DMS153 treated with DMSO at 0.1 percent for 48 hours (cell line): ENCODE measurements around the gene ZSWIM5.
"Not testable (repeated sequence)": the region's sequence is repeated elsewhere in the genome, so short reads cannot be mapped to it uniquely, and the experiment has no call there.

ENCODE experiments used
- DNase-seq: peaks from one replicate; lab custom pipeline; 2025; ENCODE audit not compliant: unreplicated experiment; lab: John Stamatoyannopoulos, UW

ZSWIM5 gene

DNA sequence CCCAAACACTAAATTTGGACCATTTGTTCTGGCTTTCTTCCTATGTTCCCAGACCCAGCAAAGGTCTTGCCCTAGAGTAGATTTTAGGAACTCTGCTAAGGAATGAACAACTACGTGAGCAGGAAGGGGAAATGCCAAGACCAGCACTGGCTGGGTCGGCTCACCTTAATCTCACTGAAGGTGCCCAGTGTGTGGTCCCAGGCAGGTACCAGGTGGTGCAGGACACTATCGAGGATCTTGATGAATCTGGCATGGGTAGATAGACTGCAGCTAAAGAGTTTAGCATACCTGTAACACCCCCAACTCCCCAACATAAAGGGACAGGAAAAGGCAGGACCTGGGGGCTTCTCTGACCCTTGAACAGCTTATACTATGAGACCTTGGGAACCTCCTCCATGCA lies 198.3 kb downstream of the ZSWIM5 start:
- DNase-seq = no peak

DNA sequence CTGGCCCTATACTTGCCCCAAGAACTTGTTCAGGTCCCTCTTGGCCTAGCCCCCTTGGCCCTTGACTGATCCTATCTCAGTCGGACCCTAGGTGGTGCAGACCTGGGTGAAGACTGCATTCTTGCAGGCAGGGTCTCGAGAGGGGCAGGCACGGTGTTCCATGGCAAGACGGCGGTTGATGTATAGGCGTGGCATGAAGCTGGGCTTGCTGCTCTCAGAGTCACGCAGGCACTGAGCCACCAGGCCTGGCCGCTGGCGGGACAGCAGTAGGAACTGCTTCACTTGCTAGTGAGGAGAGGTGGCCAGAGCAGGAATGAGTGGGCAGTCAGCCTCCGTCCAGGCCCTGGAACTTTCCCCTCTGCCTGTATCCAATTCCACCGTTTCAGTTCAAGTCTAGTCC lies 199.1 kb downstream of the ZSWIM5 start:
- no peak for DNase-seq

DNA sequence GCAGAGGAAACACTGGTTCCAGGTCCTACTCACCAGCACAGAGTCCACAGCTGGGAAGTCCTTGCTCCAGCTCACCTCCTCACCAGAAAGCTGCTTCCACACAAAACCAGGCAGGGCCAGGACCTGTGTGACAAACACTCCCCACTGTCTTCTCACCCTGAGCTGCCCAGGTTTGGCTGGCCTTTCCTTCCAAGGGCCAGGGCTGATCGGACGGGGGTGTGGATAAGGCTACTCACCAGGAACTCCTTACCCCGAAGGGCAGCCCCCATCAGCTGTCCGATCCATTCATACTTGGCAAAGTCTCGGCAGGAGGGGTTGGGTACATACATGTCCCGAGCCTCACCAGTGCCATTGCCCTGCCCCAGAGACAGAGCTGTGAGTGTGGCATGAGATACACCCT lies 200.6 kb downstream of the ZSWIM5 start:
- DNase-seq = no peak

DNA sequence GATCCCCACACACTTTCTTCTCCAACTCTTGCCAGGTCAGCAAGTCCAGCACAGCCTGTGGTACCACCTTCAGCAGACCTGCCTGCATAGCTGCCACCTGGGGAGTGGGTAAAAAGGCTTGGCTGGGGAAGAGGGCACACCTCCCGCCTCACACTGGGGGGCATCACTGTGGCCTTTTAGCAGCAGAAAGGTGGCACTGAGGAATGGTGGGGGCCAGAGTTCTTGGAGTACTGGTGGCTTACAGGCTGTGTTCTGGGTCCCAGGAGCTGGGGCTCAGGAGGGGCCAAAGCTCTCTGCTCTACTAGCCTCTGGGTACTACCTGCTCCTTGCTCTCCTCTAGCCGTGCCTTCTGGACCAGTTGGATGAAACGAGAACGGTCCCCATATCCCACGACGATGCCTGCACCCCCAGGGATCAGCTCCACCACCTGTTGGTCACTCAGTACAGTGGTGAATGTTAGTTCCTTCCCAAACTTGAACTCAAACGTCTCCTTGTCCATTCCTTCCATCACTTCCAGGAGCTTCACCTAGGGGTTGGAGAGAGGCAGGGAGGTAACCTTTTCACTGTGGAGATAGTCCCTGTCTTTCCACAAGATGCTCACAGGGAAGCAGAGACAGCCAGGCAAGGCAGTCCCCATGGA lies 202.0 kb downstream of the ZSWIM5 start:
- no peak for DNase-seq

DNA sequence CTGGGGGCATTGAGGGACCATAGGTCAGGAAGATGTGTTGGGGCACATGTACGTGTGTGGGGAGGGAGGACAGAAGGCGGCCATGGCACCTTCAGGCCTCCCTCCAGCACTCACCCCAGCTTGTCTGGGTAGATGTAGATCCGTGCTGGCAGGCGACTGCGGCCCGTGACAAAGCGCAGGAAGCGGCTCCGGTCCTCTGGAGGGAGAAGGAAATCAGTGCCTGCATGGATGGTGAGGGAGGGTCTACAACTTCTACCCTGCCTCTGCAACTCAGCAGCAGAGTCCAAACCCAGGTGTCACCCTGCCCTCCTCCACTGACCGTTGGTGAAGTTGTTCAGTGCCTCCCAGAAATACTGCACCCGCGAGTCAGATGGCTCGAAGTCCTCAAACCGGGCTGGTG lies 202.7 kb downstream of the ZSWIM5 start:
- no peak for DNase-seq

DNA sequence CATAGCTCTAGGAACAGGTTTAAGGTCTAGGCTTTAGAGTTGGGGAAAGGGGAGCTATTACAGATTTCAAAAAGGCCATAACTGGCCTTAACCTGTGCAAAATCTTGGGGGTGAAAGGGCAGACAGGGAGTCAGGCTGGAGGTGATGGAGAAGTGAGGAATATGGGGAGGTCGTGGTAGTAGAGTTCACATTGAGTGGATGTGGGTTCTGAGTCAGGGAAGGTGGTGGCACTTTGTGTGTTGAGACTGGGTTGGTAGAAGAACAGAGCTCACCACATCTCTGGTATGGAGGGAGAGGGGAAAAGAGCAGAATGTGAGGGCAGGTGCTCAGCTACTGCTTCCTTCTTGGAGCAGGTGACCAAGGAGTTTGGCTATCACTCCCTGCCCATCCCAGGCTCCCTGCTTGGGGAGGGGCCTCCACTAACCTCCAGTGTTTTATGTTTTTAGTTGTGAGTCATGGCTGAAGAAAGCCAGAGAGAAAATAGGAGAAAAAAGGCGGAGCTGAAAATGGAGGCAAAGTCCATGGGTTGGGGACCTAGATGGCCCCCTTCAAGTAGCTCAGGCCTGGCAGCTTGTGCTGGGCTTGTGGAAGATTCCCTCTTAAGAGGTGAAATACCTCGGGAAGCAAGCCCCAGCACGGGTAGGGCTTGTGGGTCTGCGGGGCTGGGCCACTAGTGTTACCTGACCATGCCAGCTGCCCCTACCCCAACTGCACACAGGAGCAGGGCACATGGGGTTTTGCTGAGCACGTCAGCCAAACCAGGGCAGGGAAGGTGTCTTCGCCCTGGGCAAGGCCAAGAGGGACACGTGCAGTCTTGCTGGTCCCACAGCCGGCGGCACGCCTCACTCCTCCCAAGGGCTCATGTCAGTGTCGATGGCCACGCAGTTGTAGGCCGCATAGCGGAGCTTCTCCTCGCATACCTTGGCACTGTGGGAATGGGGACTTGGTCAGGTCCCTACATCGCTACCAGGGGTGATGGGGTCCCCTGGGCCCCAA lies 203.5 kb downstream of the ZSWIM5 start:
- no peak for DNase-seq

DNA sequence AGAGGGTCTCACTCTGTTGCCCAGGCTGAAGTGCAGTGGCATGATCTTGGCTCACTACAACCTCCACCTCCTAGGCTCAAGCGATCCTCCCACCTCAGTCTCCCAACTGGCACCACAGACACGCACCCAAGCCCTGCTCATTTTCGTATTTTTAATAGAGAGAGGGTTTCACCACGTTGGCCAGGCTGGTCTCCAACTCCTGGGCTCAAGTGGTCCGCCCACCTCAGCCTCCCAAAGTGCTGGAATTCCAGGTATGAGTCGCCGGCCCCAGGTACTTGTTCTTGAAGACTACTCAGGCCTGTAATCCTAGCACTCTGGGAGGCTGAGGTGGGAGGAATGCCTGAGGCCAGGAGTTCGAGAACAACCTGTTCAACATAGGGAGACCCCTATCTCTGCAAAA lies 204.8 kb downstream of the ZSWIM5 start:
- DNase-seq = not testable (repeated sequence)

DNA sequence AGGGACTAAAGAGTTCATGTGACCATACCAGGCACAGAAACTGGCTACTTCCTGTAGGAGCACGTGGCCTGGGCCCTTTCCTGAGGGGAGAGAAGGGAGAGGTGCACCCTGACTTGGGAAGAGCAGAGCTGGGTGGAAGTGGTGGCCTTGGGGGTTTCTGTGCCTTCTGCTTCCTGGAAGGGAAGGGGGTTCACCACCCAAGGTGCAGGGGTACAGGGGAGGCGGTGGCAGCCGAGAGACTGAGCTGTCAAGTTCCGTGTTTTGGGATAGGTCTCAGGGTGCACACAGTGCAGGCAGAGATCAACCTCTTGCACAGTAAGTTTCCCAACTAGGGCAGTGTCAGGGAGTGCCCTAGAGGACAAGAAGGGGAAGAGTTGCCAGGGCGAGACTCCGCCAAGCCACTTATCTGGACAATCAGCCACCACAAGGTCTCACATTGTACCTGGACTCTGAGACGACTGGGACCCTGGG lies 205.4 kb downstream of the ZSWIM5 start:
- DNase-seq = no peak

DNA sequence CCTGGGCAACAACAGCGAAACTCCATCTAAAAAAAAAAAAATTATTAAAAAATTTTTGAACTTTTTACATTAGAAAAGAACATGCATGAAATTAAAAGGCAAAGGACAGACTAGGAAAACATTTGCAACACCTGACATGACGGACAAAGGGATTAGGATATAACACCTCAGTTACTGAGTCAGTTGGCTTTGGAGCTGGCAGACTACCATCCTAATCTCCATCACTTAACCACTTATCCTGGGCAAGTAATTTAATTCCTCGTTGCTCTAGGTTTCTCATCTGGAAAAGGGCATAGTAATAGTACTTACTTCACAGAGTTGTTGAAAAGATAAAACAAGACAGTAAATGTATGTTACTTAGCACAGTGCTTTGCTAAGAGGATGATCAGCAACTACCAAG lies 207.2 kb downstream of the ZSWIM5 start:
- no peak for DNase-seq

DNA sequence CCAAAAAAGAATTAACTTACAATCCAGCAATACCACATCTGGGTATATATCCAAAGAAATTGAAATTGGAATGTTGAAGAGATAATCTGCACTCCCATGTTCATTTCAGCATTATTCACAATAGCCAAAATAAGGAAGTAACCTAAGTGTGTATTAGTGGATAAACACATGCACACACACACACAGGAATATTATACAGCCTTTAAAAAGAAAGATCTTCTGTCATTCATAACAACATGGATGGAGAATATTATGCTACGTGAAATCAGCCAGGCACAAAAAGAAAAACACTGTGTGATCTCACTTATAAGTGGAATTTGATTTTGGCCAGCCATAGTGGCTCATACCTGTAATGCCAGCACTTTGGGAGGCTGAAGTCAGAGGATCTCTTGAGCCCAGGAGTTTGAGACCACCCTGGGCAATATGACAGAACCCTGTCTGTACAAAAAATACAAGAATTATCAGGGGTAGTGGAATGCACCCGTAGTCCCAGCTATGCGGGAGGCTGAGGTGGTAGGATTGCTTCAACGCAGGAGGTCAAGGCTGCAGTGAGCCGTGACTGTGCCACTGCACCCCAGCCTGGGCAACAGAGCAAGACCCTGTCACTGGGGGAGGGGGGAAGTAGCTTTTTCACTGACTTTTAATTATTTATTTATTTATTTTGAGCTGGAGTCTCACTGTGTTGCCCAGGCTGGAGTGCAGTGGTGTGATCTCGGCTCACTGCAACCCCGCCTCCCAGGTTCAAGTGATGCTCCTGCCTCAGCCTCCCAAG lies 210.8 kb downstream of the ZSWIM5 start:
- DNase-seq = no peak

DNA sequence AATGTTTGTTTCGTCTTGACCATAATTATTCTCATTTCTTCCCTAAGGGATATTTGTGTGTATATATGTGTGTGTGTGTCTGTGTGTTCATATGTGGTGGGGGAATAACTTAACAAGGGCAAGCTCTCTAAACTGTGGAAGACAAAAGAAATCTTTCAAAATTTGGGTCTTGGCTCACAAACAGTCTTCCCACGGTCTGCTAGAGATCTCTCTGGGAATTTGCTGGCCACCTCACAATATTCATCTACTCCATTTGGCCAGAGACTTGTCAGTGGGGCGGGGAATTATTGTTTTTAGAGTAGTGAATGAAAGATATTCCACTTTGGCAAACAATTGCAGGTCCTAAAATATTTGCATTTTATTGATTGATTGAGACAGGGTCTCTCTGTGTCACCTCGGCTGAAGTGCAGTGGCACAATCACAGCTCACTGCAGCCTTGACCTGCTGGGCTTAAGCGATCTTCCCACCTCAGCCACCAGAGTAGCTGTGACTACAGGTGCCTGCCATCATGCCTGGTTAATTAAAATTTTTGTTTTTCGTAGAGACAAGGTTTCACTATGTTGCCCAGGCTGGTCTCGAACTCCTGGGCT lies 212.0 kb downstream of the ZSWIM5 start:
- DNase-seq = no peak

DNA sequence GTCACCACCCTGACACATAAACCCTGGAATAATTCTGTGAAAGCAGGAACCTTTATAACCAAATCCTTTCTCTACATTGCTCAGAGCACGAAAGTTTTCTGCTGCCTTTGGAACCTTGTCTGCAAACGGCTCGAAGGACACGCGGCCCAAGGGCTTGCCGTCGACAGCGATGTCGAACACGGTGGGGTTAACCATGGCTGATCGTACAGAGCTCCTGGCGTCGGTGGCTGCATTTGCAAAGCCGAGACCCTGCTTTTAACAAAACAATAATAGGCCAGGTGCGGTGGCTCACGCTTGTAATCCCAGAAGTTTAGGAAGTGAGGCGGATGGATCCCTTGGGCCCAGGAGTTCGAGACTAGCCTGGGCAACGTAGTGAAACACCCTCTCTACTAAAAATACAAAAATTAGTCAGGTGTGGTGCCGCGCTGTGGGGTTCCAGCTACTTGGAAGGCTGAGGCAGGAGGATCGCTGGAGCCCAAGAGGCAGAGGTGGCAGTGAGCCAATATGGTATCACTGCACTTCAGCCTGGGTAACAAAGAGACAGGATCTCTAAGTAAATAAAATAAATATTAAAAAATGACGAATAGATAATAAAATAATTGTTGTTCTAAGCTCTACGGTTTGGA lies 217.8 kb downstream of the ZSWIM5 start:
- no peak for DNase-seq

DNA sequence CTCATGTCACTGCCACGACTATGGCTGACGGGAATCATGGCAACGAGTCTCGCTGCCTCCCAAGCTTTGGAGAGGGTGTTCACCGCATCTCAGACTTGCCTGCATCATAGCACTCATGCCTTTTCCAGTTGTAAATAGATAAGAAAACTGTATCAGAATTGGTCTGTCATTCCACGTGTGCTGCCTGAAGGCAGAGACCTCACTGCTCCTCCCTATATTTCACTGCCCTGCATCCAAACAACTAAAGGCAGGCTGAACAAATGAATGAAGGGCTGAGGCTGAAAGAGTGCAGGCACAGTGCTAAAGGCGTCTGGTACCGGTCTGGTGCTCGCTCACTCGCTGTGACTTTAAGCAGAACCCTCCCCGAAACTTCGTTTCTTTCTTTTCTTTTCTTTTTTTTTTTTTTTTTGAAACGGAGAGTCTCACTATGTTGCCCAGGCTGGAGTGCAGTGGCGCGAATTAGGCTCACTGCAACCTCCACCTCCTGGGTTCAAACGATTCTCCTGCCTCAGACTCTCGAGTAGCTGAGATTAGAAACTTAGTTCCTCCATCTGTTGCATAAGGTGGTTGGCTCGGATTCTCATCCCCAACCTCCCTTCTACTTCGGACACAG lies 220.6 kb downstream of the ZSWIM5 start:
- DNase-seq = no peak

DNA sequence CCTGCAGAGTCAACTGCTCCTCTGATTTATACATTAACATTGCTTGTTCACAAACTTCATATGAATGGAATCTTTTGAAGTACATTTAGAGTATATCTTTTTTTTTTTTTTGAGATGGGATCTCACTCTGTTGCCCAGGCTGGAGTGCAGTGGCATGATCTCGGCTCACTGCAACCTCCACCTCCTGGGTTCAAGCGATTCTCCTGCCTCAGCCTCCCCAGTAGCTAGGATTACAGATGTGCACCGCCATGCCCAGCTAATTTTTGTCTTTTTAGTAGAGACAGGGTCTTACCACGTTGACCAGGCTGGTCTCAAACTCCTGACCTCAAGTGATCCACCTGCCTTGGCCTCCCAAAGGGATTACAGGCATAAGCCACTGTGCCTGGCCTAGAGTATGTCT lies 229.0 kb downstream of the ZSWIM5 start:
- DNase-seq = not testable (repeated sequence)

DNA sequence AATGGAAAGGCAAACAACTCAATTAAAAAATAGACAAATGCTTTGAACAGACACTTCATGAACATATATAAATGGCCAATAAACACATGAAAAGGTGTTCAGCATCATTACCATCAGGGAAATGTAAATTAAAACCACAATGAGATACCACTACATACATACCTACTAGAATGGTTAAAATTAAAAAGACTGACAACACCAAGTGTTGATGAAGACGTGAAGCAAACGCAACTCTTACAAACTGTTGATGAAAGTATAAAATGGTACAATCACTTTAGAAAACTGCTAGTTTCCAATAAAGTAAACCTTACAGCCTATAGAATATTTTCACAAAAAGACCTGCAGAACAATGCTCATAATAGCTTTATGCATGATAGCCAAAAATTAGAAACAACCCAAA lies 230.2 kb downstream of the ZSWIM5 start:
- no peak for DNase-seq

DNA sequence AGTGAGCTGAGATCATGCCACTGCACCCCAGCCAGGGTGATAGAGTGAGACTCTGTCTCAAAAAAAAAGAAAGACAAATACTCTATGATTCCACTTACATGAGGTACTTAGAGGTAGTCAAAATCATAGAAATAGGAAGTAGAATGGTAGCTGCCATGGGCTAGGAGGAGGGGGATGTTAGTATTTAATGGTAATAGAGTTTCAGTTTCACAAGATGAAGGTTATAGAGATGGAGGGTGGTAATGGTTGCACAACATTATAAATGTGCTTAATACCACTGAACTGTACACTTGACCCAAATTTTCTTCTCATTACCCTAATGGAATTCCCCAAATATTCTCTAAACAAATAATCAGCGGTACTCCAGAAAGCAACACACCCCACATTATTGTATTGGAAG lies 232.8 kb downstream of the ZSWIM5 start:
- no peak for DNase-seq

DNA sequence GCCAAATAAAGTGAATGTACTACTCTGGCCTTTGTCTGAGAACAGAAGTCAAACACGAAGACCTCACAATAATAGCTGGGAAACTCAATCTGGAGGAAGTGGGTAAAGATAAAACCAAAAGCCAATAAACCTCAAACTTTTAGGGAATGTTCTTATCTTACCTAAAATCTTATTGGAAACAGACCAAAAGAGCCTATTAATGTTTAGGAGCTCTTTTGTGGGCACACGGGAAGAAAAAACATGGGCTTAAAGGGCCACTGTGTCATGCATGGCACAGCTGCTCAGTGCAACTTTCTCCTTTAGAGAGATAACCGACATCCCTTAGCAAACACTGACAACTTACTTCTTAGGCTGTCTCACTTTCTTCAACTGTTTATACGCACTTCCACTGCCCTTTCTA lies 236.1 kb downstream of the ZSWIM5 start:
- DNase-seq = no peak
